Measurements from ENCODE around the gene TGFBRAP1.
A peak's percentile ranks its signal among the peaks of the same experiment; 100 is the strongest.
"Not testable (repeated sequence)": the region's sequence is repeated elsewhere in the genome, so short reads cannot be mapped to it uniquely, and the experiment has no call there.

TGFBRAP1 gene

DNA sequence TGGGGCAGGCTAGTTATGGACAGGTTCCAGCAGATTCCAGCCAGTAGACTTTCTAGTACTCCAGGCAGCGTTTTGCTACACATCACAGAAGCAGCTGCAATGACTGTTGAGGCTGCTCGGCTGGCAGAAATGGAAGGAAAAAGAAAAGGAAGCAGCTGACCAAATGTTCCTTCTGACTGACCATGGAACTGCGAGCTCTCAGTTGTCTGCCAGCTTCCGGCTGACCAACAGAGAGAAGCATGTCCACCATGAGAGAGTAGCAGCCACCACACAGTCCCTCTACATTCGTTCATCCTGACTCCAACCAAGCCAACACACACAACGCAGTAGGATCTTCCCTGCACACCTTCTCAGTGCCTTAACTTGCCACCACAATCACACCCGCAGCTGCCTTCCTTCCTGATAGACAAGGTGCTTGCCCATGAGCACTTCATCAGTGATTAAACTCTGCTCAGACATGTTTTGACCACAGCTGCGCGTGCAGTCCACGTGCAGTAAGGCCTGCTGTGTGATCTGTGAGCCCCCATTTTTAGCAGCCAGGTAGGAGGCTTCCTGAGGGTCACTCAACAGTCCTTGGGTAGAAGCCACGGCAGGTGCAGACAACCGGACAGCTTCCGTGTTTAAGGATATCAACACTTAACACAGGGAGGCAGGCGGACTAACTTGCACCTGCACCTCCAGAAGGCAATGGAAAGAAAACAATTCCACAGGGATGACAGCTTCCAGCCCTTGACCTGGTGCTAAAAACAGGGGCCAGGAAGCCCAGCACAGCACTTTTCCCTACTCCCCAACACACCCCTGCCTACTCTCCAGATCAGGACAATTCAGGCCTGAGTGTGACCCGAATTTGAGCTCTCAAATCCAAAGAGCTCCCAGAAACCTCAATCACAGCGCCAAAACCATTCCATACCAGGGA lies 996 bp downstream of the TGFBRAP1 start:
- 80 to 83% methylated on average over 16 of the region's 16 CpGs for WGBS, 2 experiments
- no peaks in the 10 kb centered on the region for H3K36me3 ChIP-seq (ENCODE audit: control insufficient read depth, insufficient read depth, low read length)
- no peaks in the 10 kb centered on the region for H3K27me3 ChIP-seq (ENCODE audit: control insufficient read depth, insufficient read depth, low read length, poor library complexity, severe bottlenecking)
- H3K9me3 ChIP-seq (ENCODE audit: control insufficient read depth, low read length) = no peaks in the 10 kb centered on the region
- H3K27ac ChIP-seq (ENCODE audit: insufficient read depth, low read depth, low read length, poor library complexity, severe bottlenecking) = no peak overlapping the region
- H3K4me3 ChIP-seq (ENCODE audit: insufficient read depth, low read depth, low read length) = peak overlapping the region; percentile 57
- H3K4me1 ChIP-seq (ENCODE audit: control insufficient read depth, insufficient read depth, low read length) = peaks cover 10% of the 10 kb centered on the region

GRCh38 chr2:105327690-105328089 lies 1.8 kb downstream of the TGFBRAP1 start:
- 82 to 91% methylated on average over 2 of the region's 2 CpGs for WGBS, 2 experiments

GRCh38 chr2:105327271-105327670 lies 2.3 kb downstream of the TGFBRAP1 start:
- H3K27ac ChIP-seq (ENCODE audit: insufficient read depth, low read depth, low read length, poor library complexity, severe bottlenecking); H3K9me3 ChIP-seq (ENCODE audit: control insufficient read depth, low read length); H3K27me3 ChIP-seq (ENCODE audit: control insufficient read depth, insufficient read depth, low read length, poor library complexity, severe bottlenecking); H3K36me3 ChIP-seq (ENCODE audit: control insufficient read depth, insufficient read depth, low read length); H3K4me3 ChIP-seq (ENCODE audit: insufficient read depth, low read depth, low read length): not testable (repeated sequence)
- peaks cover 10% of the 10 kb centered on the region for H3K4me1 ChIP-seq (ENCODE audit: control insufficient read depth, insufficient read depth, low read length)
- 83 to 95% methylated on average over 3 of the region's 3 CpGs for whole genome bisulfite sequencing, 2 experiments

More at GRCh38 chr2:105327690-105328089, 1.8 kb downstream of the TGFBRAP1 start:
- no peaks in the 10 kb centered on the region for H3K27me3 ChIP-seq (ENCODE audit: control insufficient read depth, insufficient read depth, low read length, poor library complexity, severe bottlenecking)
- peaks cover 10% of the 10 kb centered on the region for H3K4me1 ChIP-seq (ENCODE audit: control insufficient read depth, insufficient read depth, low read length)
- no peaks in the 10 kb centered on the region for H3K9me3 ChIP-seq (ENCODE audit: control insufficient read depth, low read length)
- H3K27ac ChIP-seq (ENCODE audit: insufficient read depth, low read depth, low read length, poor library complexity, severe bottlenecking) = no peak overlapping the region
- H3K36me3 ChIP-seq (ENCODE audit: control insufficient read depth, insufficient read depth, low read length) = no peaks in the 10 kb centered on the region
- H3K4me3 ChIP-seq (ENCODE audit: insufficient read depth, low read depth, low read length) = no peak overlapping the region

DNA sequence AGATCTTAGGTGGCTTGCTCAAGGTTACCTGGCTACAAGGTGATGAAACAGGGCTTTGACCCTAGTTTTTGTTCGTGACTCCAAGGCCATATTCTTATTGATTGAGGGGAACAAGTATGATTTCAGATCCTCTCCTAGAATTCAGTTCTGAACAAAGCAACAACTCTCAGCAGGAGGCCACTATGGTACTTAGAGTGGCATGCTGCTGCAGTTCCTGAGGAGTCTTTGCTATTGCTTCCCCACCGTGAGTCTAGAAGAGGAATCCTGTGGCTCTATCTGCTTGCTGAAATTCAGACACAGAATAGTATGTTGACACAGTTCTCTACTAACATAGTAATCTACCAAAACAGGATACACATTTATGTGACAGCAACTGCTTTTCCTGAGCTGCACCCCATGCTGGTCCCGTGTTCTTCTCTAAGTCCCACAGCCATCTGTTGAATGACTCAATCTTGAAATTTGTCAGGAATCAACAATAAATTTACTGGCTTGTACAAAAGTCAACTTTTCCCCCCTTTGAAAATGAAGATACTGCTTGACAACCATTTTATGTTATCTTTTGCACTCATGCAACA lies 4.1 kb downstream of the TGFBRAP1 start:
- Histone ChIP-seq H3K4me1 (ENCODE audit: control insufficient read depth, insufficient read depth, low read length) (peaks cover 10% of the 10 kb centered on the region), H3K27ac (ENCODE audit: insufficient read depth, low read depth, low read length, poor library complexity, severe bottlenecking) (peak overlapping the region; percentile 47)

DNA sequence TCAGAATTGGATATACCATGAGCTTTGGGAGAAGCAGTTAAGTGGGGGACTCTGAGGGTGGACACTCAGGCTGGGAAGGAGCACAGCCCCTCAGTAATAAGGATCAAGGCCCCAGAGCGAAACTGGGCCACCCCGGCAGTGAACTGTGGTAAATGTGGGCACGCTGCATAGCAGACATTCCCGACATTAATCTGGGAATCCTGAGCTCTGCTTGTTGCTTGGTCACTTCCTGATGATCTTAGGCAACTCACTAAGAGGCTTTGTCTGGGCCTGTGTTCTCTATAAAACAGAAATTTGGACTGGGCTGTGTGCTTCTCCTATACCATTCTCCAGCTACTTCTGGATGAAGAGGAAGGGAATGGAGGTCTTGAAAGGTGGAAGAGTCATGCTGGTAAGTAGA lies 4.8 kb downstream of the TGFBRAP1 start:
- Histone ChIP-seq H3K36me3 (ENCODE audit: control insufficient read depth, insufficient read depth, low read length) (no peaks in the 10 kb centered on the region), H3K4me3 (ENCODE audit: insufficient read depth, low read depth, low read length) (no peak overlapping the region), H3K27me3 (ENCODE audit: control insufficient read depth, insufficient read depth, low read length, poor library complexity, severe bottlenecking) (no peaks in the 10 kb centered on the region), H3K4me1 (ENCODE audit: control insufficient read depth, insufficient read depth, low read length) (peaks cover 10% of the 10 kb centered on the region), H3K9me3 (ENCODE audit: control insufficient read depth, low read length) (no peaks in the 10 kb centered on the region), H3K27ac (ENCODE audit: insufficient read depth, low read depth, low read length, poor library complexity, severe bottlenecking) (peak overlapping the region; percentile 47)
- 86 to 88% methylated on average over 4 of the region's 4 CpGs for WGBS, 2 experiments

More for the DNA sequence above, 4.1 kb downstream of the TGFBRAP1 start:
- Histone ChIP-seq H3K4me3 (ENCODE audit: insufficient read depth, low read depth, low read length) (no peak overlapping the region), H3K36me3 (ENCODE audit: control insufficient read depth, insufficient read depth, low read length) (no peaks in the 10 kb centered on the region), H3K27me3 (ENCODE audit: control insufficient read depth, insufficient read depth, low read length, poor library complexity, severe bottlenecking) (no peaks in the 10 kb centered on the region), H3K9me3 (ENCODE audit: control insufficient read depth, low read length) (no peaks in the 10 kb centered on the region)
- WGBS, 2 experiments = 81 to 84% methylated on average over 3 of the region's 3 CpGs

DNA sequence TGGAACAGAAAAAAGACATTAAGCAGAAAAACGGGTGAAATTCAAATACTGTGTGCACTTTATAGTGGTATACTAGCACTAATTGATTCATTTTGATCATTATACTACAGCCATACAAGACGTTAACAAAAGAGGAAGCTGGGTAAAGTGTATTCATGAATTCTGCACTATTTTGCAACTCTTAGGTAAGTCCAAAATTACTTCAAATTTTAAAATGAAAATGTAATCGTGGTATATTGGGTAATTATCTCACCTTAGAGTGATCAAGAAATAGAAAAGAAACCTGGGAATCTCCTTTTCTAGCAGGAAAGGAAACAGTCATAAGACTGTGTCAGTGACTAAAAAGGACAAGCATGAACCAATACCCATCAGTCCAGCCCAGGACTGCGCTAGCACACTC lies 5.4 kb downstream of the TGFBRAP1 start:
- H3K36me3 ChIP-seq (ENCODE audit: control insufficient read depth, insufficient read depth, low read length) = no peaks in the 10 kb centered on the region
- H3K4me1 ChIP-seq (ENCODE audit: control insufficient read depth, insufficient read depth, low read length) = peaks cover 10% of the 10 kb centered on the region
- no peaks in the 10 kb centered on the region for H3K9me3 ChIP-seq (ENCODE audit: control insufficient read depth, low read length)
- no peak overlapping the region for H3K27ac ChIP-seq (ENCODE audit: insufficient read depth, low read depth, low read length, poor library complexity, severe bottlenecking)
- H3K27me3 ChIP-seq (ENCODE audit: control insufficient read depth, insufficient read depth, low read length, poor library complexity, severe bottlenecking) = no peaks in the 10 kb centered on the region
- H3K4me3 ChIP-seq (ENCODE audit: insufficient read depth, low read depth, low read length) = no peak overlapping the region
- 99 to 100% methylated on average over 3 of the region's 4 CpGs for WGBS, 2 experiments

- Histone ChIP-seq H3K9me3 (ENCODE audit: control insufficient read depth, low read length) (no peaks in the 10 kb centered on the region), H3K27me3 (ENCODE audit: control insufficient read depth, insufficient read depth, low read length, poor library complexity, severe bottlenecking) (no peaks in the 10 kb centered on the region), H3K4me3 (ENCODE audit: insufficient read depth, low read depth, low read length) (no peak overlapping the region), H3K36me3 (ENCODE audit: control insufficient read depth, insufficient read depth, low read length) (no peaks in the 10 kb centered on the region), H3K4me1 (ENCODE audit: control insufficient read depth, insufficient read depth, low read length) (peaks cover 10% of the 10 kb centered on the region), H3K27ac (ENCODE audit: insufficient read depth, low read depth, low read length, poor library complexity, severe bottlenecking) (no peak overlapping the region)
- 88% methylated on average over 5 of the region's 5 CpGs for WGBS, 2 experiments
These were observed 6.4 kb downstream of the TGFBRAP1 start for GRCh38 chr2:105323111-105323510.

- whole genome bisulfite sequencing, 2 experiments = 90 to 100% methylated on average over 1 to 3 of the region's 3 CpGs
These were observed 7.5 kb downstream of the TGFBRAP1 start for GRCh38 chr2:105321875-105322646.

GRCh38 chr2:105320651-105321215 lies 8.8 kb downstream of the TGFBRAP1 start:
- H3K27me3 ChIP-seq (ENCODE audit: control insufficient read depth, insufficient read depth, low read length, poor library complexity, severe bottlenecking) = no peaks in the 10 kb centered on the region
- 91 to 92% methylated on average over 6 to 7 of the region's 7 CpGs for WGBS, 2 experiments
- no peaks in the 10 kb centered on the region for H3K9me3 ChIP-seq (ENCODE audit: control insufficient read depth, low read length)
- H3K4me3 ChIP-seq (ENCODE audit: insufficient read depth, low read depth, low read length) = no peak overlapping the region
- no peak overlapping the region for H3K27ac ChIP-seq (ENCODE audit: insufficient read depth, low read depth, low read length, poor library complexity, severe bottlenecking)
- H3K36me3 ChIP-seq (ENCODE audit: control insufficient read depth, insufficient read depth, low read length) = no peaks in the 10 kb centered on the region
- H3K4me1 ChIP-seq (ENCODE audit: control insufficient read depth, insufficient read depth, low read length) = peaks cover 10% of the 10 kb centered on the region

More at GRCh38 chr2:105321875-105322646, 7.5 kb downstream of the TGFBRAP1 start:
- Histone ChIP-seq H3K27me3 (ENCODE audit: control insufficient read depth, insufficient read depth, low read length, poor library complexity, severe bottlenecking) (no peaks in the 10 kb centered on the region), H3K4me3 (ENCODE audit: insufficient read depth, low read depth, low read length) (no peak overlapping the region), H3K27ac (ENCODE audit: insufficient read depth, low read depth, low read length, poor library complexity, severe bottlenecking) (no peak overlapping the region), H3K4me1 (ENCODE audit: control insufficient read depth, insufficient read depth, low read length) (peaks cover 10% of the 10 kb centered on the region), H3K36me3 (ENCODE audit: control insufficient read depth, insufficient read depth, low read length) (no peaks in the 10 kb centered on the region), H3K9me3 (ENCODE audit: control insufficient read depth, low read length) (no peaks in the 10 kb centered on the region)
